OCI-LY1 (cell line): ENCODE results near the gene DNAH14.

Experiments used
- CTCF ChIP-seq: fragments of 200-600 bp; sonication (generic), shearing (Covaris generic); IDR thresholded peaks from 2 replicates; pipeline ENCODE4 v1.5.1; 2017; ENCODE audit warnings: mild to moderate bottlenecking, antibody characterized with exemption, low read length, moderate library complexity, mixed read lengths
- EZH2 ChIP-seq: fragments of 200-600 bp; sonication (generic), shearing (Covaris generic); IDR thresholded peaks from 2 replicates; pipeline ENCODE4 v1.8.0; 2017; ENCODE audit warnings: borderline replicate concordance, mixed run types, mild to moderate bottlenecking, antibody characterized with exemption, low read length, moderate library complexity, mixed read lengths

DNA sequence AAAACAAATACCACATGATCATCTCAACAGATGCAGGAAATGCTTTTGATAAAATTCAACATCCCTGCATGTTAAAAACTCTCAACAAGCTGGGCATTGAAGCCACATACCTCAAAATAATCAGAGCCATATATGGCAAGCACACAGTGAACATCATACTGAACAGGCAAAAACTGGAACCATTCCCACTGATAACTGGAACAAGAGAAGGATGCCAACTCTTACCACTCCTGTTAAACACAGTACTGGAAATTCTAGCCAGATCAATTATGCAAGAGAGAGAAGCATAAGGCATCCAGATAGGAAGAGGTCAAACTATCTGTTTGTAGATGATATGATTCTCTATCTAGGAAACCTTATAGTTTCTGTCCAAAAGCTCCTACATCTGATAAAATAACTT lies 91.6 kb downstream of the DNAH14 start:
- TF ChIP-seq CTCF (no peak), EZH2 (no peak)
